Thoracic aorta (tissue), 2 donors: ENCODE measurements around the gene RPS6KA1. TPM values are rescaled to one million over a fixed set of nuclear protein-coding genes. Genes with fewer than 3 reads are reported as not detected.

Experiments used
- ATAC-seq: fragments of 150-250 bp; one replicate; pipeline ENCODE4 v1.8.0; 2017; ENCODE audit warnings: low read depth; ENCODE audit not compliant: insufficient number of reproducible peaks, low FRiP score
- DNase-seq: peaks from one replicate; pipeline ENCODE4 v3.0.0-alpha.2; 2020; ENCODE audit warnings: low spot score
- H3K27ac ChIP-seq, 2 donors: fragments of 200-600 bp; sonication (generic); 1 replicate in 1 of 2; 2 replicates in 1 of 2; pipeline ENCODE4 v1.5.1; 2016; ENCODE audit warnings: mild to moderate bottlenecking in 2 of 2, moderate library complexity in 2 of 2
- H3K27me3 ChIP-seq: fragments of 200-600 bp; sonication (generic); replicated peaks from 2 replicates; pipeline ENCODE4 v1.6.0; 2016; ENCODE audit warnings: mild to moderate bottlenecking; ENCODE audit not compliant: insufficient read depth
- H3K36me3 ChIP-seq: fragments of 200-600 bp; sonication (generic); one replicate; pipeline ENCODE4 v1.5.1; 2016
- H3K4me1 ChIP-seq, 2 donors: fragments of 200-600 bp; sonication (generic); 1 replicate in 1 of 2; 2 replicates in 1 of 2; pipeline versions ENCODE4 v1.5.1 to v1.6.0; 2016; ENCODE audit warnings: low read depth in 2 of 2, mild to moderate bottlenecking in 1 of 2; ENCODE audit not compliant: control insufficient read depth in 1 of 2
- H3K4me3 ChIP-seq: fragments of 200-600 bp; sonication (generic); 2 replicates; pipeline ENCODE4 v1.5.1; 2016; ENCODE audit warnings: mild to moderate bottlenecking
- H3K9me3 ChIP-seq: fragments of 200-600 bp; sonication (generic); 2 replicates; pipeline ENCODE4 v1.5.1; 2016
- total RNA-seq, 2 donors: library from RNA; depleted of rRNA; stranded (reverse); fragments of >200 nt; gene quantifications; one replicate each; pipeline versions ENCODE4 v1.1.0 to v1.2.3, GENCODE V29; 2016
- TF ChIP-seq, protein P1 (sequence below): fragments of 200-600 bp; sonication (generic); IDR thresholded peaks from one replicate; pipeline ENCODE4 v1.5.1; 2019; ENCODE audit warnings: antibody characterized with exemption

RPS6KA1 gene
- 10 to 100 TPM; 13.8 to 18.6 TPM for total RNA-seq

DNA sequence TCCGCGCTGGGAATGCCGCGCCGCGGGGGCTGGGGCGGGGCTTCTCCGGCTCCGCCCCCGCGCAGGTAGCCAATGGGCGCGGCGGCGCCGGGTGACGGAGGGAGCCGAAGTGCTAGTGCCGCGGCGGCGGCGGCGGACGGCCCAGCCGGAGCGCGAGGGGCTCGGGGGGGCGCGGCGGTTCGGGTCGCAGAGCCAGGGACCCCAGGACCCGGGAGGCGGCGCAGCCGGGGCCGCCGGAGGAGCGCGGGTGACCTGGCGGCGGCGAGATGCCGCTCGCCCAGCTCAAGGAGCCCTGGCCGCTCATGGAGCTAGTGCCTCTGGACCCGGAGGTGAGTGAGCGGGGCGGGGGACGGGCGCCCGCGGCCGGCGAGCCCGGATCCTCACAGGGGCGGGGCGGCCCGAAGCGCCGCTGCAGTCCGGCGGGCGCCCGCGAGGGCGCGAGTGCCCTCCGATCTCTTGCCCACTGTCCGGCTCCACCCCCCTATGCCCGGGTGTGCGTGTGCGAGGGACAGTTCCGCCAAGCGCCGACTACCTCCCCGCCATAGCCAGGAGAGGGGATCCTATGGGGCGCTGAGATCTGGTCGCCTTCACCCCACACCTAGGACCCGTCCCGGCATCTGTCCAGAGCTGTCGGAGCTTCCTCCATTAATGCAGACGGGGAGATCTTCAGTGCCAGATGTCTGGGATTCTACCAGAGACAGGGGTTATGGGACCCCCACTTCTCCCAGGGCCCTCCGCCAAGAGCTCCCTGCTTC lies at the start of gene RPS6KA1:
TSS of gene RPS6KA1 (plus strand) at position 107 of the 755 bp plus-strand sequence. CDS start at position 267, 160 bp downstream.
- ATAC-seq (no peak), DNase-seq (no peak)
- H3K36me3 ChIP-seq, result no peaks in the 10 kb centered on the region
- no peaks in the 10 kb centered on the region for H3K9me3 ChIP-seq
- TF ChIP-seq, protein P1, sequence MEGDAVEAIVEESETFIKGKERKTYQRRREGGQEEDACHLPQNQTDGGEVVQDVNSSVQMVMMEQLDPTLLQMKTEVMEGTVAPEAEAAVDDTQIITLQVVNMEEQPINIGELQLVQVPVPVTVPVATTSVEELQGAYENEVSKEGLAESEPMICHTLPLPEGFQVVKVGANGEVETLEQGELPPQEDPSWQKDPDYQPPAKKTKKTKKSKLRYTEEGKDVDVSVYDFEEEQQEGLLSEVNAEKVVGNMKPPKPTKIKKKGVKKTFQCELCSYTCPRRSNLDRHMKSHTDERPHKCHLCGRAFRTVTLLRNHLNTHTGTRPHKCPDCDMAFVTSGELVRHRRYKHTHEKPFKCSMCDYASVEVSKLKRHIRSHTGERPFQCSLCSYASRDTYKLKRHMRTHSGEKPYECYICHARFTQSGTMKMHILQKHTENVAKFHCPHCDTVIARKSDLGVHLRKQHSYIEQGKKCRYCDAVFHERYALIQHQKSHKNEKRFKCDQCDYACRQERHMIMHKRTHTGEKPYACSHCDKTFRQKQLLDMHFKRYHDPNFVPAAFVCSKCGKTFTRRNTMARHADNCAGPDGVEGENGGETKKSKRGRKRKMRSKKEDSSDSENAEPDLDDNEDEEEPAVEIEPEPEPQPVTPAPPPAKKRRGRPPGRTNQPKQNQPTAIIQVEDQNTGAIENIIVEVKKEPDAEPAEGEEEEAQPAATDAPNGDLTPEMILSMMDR, result no peak
- no peak within 1 kb of the TSS for H3K27ac ChIP-seq
- H3K4me3 ChIP-seq, result peak within 1 kb of the TSS; percentile 76
- peaks cover 0 to 9% of the 10 kb centered on the region in 2 donors for H3K4me1 ChIP-seq
- no peaks in the 10 kb centered on the region for H3K27me3 ChIP-seq

DNA sequence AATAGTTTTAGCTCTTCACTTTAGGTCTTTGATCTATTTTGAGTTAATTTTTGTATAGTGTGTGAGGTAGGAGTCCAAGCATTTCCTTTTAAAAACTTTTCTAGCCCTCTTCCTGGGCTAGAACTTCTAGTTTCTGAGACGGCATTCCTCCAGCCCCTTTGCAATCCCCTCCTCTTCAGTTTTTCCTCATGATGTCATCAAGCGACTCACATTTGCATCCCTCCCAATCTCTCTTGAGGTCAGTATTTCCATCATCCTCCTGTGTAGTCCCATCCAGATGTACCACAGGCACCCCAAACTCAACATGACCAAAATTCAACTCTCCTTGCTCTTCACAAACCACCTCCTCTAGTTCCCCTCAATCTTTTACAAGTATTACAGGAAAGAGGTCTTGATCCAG lies 46.6 kb upstream of the RPS6KA1 start:
- ATAC-seq (no peak), DNase-seq (no peak)
- Histone ChIP-seq H3K4me1 (no peaks in the 10 kb centered on the region), H3K4me3 (no peak overlapping the region), H3K27me3 (no peaks in the 10 kb centered on the region), H3K27ac (no peak overlapping the region), H3K36me3 (peaks cover 7% of the 10 kb centered on the region), H3K9me3 (no peaks in the 10 kb centered on the region)
- TF ChIP-seq, protein P1, result no peak

- H3K27ac ChIP-seq, result no peak overlapping the region
- ATAC-seq, result no peak
- H3K4me1 ChIP-seq, result no peaks in the 10 kb centered on the region
- peaks cover 7% of the 10 kb centered on the region for H3K36me3 ChIP-seq
- DNase-seq, result no peak
- TF ChIP-seq, protein P1, result no peak
- H3K27me3 ChIP-seq, result no peaks in the 10 kb centered on the region
- no peak overlapping the region for H3K4me3 ChIP-seq
- H3K9me3 ChIP-seq, result no peaks in the 10 kb centered on the region
Measured at GRCh38 chr1:26483980-26484379, 45.6 kb upstream of the RPS6KA1 start.

DNA sequence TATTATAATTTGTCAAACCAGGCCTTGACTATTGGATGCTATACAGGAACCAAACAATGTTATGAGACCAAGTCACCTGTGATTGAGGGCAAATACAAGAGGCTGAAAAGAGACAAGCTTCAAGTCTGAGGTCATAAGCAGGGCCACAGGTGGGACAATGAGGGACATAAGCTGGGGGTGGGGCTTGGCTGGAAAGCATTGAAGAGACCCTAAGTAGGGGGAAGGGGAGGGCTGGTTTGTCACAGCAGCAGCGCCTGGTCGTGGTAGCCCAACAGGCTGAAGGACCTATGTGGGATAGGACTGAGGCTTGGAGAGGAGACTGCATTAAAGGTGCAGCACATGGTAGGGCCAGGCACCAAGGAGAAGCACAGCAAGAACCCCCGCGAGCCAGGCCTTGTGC lies 39.4 kb upstream of the RPS6KA1 start:
- Histone ChIP-seq H3K27ac (no peak overlapping the region), H3K27me3 (no peaks in the 10 kb centered on the region), H3K36me3 (no peaks in the 10 kb centered on the region), H3K9me3 (no peaks in the 10 kb centered on the region), H3K4me1 (no peaks in the 10 kb centered on the region), H3K4me3 (no peak overlapping the region)
- ATAC-seq (no peak), DNase-seq (no peak)
- TF ChIP-seq, protein P1, result no peak

DNA sequence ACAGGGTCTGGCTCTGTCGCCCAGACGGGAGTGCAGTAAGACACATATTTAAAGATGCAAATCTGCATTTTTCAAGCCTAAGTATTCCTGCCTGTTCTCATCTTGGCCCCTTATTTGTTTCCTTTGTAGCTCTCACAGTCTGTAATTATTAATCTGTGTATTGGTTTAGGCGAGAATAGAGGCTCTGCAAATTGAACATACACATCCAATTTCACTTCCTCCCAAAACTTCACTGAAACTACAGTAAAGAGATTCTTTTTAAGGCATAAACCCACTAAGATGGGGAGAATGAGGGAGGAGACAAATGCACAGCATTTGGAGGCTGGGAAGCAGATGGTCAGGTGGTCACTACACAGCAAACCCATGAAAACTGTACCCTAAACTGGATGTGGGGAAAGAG lies 36.3 kb upstream of the RPS6KA1 start:
- no peak for DNase-seq
- no peak overlapping the region for H3K4me3 ChIP-seq
- TF ChIP-seq, protein P1, result no peak
- ATAC-seq, result no peak
- H3K4me1 ChIP-seq, result no peaks in the 10 kb centered on the region
- H3K36me3 ChIP-seq, result no peaks in the 10 kb centered on the region
- no peak overlapping the region for H3K27ac ChIP-seq
- H3K27me3 ChIP-seq, result no peaks in the 10 kb centered on the region
- H3K9me3 ChIP-seq, result no peaks in the 10 kb centered on the region
